SK-N-SH (cell line): ENCODE measurements around the gene TMEM89.

ENCODE experiments used
- EP300 ChIP-seq, 2 experiments: IDR thresholded peaks; 2 replicates each; pipeline versions ENCODE4 v1.4.0 to v1.6.1; 2012; ENCODE audit warnings: borderline replicate concordance in 1 of 2, low read depth in 1 of 2, low read length in 1 of 2
- GATA2 ChIP-seq: sonication (generic); formaldehyde crosslinking; IDR thresholded peaks from 2 replicates; pipeline ENCODE4 v1.5.0; 2020; ENCODE audit warnings: mild to moderate bottlenecking, missing genetic modification reagents
- POLR2AphosphoS5 ChIP-seq: IDR thresholded peaks from 2 replicates; pipeline ENCODE4 v1.6.1; 2012; ENCODE audit warnings: low read depth, low read length
- RAD21 ChIP-seq: IDR thresholded peaks from 2 replicates; pipeline ENCODE4 v1.6.1; 2012; ENCODE audit warnings: mild to moderate bottlenecking, low read length
- RFX5 ChIP-seq: IDR thresholded peaks from 2 replicates; pipeline ENCODE4 v1.6.1; 2012; ENCODE audit warnings: mild to moderate bottlenecking, improper control_type of control experiment, low read length
- TF ChIP-seq, protein P1 (sequence below): fragments of 200-600 bp; sonication (generic); IDR thresholded peaks from 2 replicates; pipeline ENCODE4 v1.6.1; 2017; ENCODE audit warnings: antibody characterized with exemption, mild to moderate bottlenecking, moderate library complexity
- TF ChIP-seq, protein P2 (sequence below): IDR thresholded peaks from 2 replicates; pipeline ENCODE4 v1.6.1; 2012; ENCODE audit warnings: mild to moderate bottlenecking, low read depth, low read length, moderate library complexity
- TF ChIP-seq, protein P3 (sequence below): IDR thresholded peaks from 2 replicates; pipeline ENCODE4 v1.4.0; 2012; ENCODE audit warnings: low read depth

DNA sequence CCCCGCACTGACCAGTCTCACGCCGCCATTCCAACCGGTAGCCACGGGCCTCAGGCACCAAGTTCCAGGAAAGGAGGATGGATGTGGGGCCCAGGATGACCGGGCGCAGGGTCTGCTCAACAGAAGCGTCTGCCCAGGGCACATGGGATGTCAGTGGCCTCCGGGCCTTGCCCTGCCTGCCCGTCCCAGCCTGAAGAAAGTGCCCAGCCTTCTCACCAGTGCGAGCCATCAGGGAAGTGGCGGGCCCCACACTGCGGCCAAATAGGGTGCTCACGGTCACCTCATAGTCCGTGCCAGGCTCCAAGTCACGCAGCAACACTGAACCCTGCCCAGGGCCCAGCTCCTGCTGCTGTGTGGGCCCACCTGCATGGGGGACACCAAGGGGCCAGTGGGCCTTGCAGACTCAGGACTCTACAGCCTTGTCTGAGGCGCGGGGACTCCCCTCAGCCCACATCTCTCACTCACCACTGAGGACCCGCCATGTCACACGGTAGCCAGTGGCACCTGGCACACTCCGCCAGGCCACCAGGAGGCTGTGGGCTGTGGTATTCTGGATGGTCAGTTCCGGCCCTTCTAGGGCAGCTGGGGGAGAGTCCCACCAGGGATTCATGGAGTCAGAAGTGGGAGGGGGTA is 29.6 kb downstream of the TMEM89 start:
- TF ChIP-seq EP300 (IDR thresholded peaks at IDR 0.05; ENCODE audit: borderline replicate concordance in 1 of 2, low read depth in 1 of 2, low read length in 1 of 2) (no peak), GATA2 (no peak), RAD21 (no peak), POLR2AphosphoS5 (no peak), RFX5 (no peak)
- TF ChIP-seq, protein P1, sequence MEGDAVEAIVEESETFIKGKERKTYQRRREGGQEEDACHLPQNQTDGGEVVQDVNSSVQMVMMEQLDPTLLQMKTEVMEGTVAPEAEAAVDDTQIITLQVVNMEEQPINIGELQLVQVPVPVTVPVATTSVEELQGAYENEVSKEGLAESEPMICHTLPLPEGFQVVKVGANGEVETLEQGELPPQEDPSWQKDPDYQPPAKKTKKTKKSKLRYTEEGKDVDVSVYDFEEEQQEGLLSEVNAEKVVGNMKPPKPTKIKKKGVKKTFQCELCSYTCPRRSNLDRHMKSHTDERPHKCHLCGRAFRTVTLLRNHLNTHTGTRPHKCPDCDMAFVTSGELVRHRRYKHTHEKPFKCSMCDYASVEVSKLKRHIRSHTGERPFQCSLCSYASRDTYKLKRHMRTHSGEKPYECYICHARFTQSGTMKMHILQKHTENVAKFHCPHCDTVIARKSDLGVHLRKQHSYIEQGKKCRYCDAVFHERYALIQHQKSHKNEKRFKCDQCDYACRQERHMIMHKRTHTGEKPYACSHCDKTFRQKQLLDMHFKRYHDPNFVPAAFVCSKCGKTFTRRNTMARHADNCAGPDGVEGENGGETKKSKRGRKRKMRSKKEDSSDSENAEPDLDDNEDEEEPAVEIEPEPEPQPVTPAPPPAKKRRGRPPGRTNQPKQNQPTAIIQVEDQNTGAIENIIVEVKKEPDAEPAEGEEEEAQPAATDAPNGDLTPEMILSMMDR = no peak
- TF ChIP-seq, protein P2, sequence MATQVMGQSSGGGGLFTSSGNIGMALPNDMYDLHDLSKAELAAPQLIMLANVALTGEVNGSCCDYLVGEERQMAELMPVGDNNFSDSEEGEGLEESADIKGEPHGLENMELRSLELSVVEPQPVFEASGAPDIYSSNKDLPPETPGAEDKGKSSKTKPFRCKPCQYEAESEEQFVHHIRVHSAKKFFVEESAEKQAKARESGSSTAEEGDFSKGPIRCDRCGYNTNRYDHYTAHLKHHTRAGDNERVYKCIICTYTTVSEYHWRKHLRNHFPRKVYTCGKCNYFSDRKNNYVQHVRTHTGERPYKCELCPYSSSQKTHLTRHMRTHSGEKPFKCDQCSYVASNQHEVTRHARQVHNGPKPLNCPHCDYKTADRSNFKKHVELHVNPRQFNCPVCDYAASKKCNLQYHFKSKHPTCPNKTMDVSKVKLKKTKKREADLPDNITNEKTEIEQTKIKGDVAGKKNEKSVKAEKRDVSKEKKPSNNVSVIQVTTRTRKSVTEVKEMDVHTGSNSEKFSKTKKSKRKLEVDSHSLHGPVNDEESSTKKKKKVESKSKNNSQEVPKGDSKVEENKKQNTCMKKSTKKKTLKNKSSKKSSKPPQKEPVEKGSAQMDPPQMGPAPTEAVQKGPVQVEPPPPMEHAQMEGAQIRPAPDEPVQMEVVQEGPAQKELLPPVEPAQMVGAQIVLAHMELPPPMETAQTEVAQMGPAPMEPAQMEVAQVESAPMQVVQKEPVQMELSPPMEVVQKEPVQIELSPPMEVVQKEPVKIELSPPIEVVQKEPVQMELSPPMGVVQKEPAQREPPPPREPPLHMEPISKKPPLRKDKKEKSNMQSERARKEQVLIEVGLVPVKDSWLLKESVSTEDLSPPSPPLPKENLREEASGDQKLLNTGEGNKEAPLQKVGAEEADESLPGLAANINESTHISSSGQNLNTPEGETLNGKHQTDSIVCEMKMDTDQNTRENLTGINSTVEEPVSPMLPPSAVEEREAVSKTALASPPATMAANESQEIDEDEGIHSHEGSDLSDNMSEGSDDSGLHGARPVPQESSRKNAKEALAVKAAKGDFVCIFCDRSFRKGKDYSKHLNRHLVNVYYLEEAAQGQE = no peak
- TF ChIP-seq, protein P3, sequence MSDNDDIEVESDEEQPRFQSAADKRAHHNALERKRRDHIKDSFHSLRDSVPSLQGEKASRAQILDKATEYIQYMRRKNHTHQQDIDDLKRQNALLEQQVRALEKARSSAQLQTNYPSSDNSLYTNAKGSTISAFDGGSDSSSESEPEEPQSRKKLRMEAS = no peak
